Midbrain (tissue), 1 donor: ENCODE data around the gene RPS6KA4.
"Not testable (repeated sequence)": the region's sequence is repeated elsewhere in the genome, so short reads cannot be mapped to it uniquely, and the experiment has no call there.

Experiments used
- DNase-seq: peaks from one replicate; lab custom pipeline; 2025; lab: John Stamatoyannopoulos, UW

RPS6KA4 gene

GRCh38 chr11:64358907-64359711 lies at the start of gene RPS6KA4:
TSS of gene RPS6KA4 (plus strand) at chr11:64359162. CDS start at chr11:64359236, 74 bp downstream.
- DNase-seq = peak; percentile 73

- no peak for DNase-seq
Measured at GRCh38 chr11:64312947-64313346, 46.0 kb upstream of the RPS6KA4 start.

- no peak for DNase-seq
Measured at GRCh38 chr11:64313491-64314145, 45.3 kb upstream of the RPS6KA4 start.

- DNase-seq = no peak
Measured at GRCh38 chr11:64314146-64314804, 44.7 kb upstream of the RPS6KA4 start.

GRCh38 chr11:64314805-64315561 lies 44.0 kb upstream of the RPS6KA4 start:
- DNase-seq = no peak

- not testable (repeated sequence) for DNase-seq
Measured at GRCh38 chr11:64315667-64316526, 43.1 kb upstream of the RPS6KA4 start.

GRCh38 chr11:64316672-64317324 lies 42.2 kb upstream of the RPS6KA4 start:
- no peak for DNase-seq

GRCh38 chr11:64317325-64317960 lies 41.5 kb upstream of the RPS6KA4 start, which contains the start of gene TRMT112:
TSS of gene TRMT112 (minus strand) at chr11:64317559. CDS start at chr11:64317526, 33 bp downstream.
- peak; percentile 96 for DNase-seq

- peak; percentile 98 for DNase-seq
Measured at GRCh38 chr11:64317961-64318765, 40.8 kb upstream of the RPS6KA4 start, which contains the start of gene PRDX5. TSS of gene PRDX5 (plus strand) at chr11:64318121. CDS start at chr11:64318216, 95 bp downstream.

- DNase-seq = no peak
Measured at GRCh38 chr11:64318766-64319761, 39.9 kb upstream of the RPS6KA4 start.

- no peak for DNase-seq
Measured at GRCh38 chr11:64320556-64320955, 38.4 kb upstream of the RPS6KA4 start.

- no peak for DNase-seq
Measured at GRCh38 chr11:64321026-64321425, 37.9 kb upstream of the RPS6KA4 start.

GRCh38 chr11:64321533-64321932 lies 37.4 kb upstream of the RPS6KA4 start:
- DNase-seq = no peak

GRCh38 chr11:64322925-64323260 lies 36.1 kb upstream of the RPS6KA4 start:
- DNase-seq = no peak

GRCh38 chr11:64323373-64323772 lies 35.6 kb upstream of the RPS6KA4 start:
- DNase-seq = no peak

GRCh38 chr11:64323984-64324383 lies 35.0 kb upstream of the RPS6KA4 start:
- not testable (repeated sequence) for DNase-seq

- no peak for DNase-seq
Measured at GRCh38 chr11:64324692-64325469, 34.1 kb upstream of the RPS6KA4 start.
